Chondrocyte (in vitro differentiated cells): ENCODE results near the gene PHOX2A. TPM values are rescaled to one million over a fixed set of nuclear protein-coding genes. Genes with fewer than 3 reads are reported as not detected.
"Not testable (repeated sequence)": the region's sequence is repeated elsewhere in the genome, so short reads cannot be mapped to it uniquely, and the experiment has no call there.

Source experiments
- DNase-seq: peaks from one replicate; pipeline ENCODE4 v3.0.0; 2021; ENCODE audit warnings: mixed read lengths, low spot score
- H3K27ac Mint-ChIP-seq: one replicate; pipeline ENCODE4 v1.8.0; 2021; ENCODE audit warnings: mild to moderate bottlenecking, moderate library complexity, mixed read lengths; ENCODE audit not compliant: unreplicated experiment
- H3K27me3 Mint-ChIP-seq: 2 replicates; pipeline ENCODE4 v1.8.0; 2021; ENCODE audit warnings: low read depth, mixed read lengths
- H3K36me3 Mint-ChIP-seq: 2 replicates; pipeline ENCODE4 v1.8.0; 2021; ENCODE audit warnings: low read depth, mixed read lengths
- H3K4me1 Mint-ChIP-seq: 2 replicates; pipeline ENCODE4 v1.8.0; 2021; ENCODE audit warnings: low read depth, mild to moderate bottlenecking, mixed read lengths
- H3K4me3 Mint-ChIP-seq: one replicate; pipeline ENCODE4 v1.8.0; 2021; ENCODE audit warnings: mild to moderate bottlenecking, moderate library complexity, mixed read lengths; ENCODE audit not compliant: unreplicated experiment
- H3K9me3 Mint-ChIP-seq: 2 replicates; pipeline ENCODE4 v1.8.0; 2021; ENCODE audit warnings: low read depth, mixed read lengths
- long read RNA-seq: library from polyadenylated mRNA; stranded (forward); transcript quantifications from one replicate; pipeline ENCODE4 v2.0.0, GENCODE V29; 2021
- total RNA-seq: library from RNA; stranded (reverse); gene quantifications from 3 replicates; pipeline ENCODE4 v1.2.1, GENCODE V29; 2021
- TF ChIP-seq, protein P1 (sequence below): fragments of 200-600 bp; sonication (generic); IDR thresholded peaks from 2 replicates; pipeline ENCODE4 v1.5.0; 2021; ENCODE audit warnings: antibody characterized with exemption, mild to moderate bottlenecking, moderate library complexity

The PHOX2A gene
- total RNA-seq: not detected in 3 replicates
- long read RNA-seq: 0 reads

DNA sequence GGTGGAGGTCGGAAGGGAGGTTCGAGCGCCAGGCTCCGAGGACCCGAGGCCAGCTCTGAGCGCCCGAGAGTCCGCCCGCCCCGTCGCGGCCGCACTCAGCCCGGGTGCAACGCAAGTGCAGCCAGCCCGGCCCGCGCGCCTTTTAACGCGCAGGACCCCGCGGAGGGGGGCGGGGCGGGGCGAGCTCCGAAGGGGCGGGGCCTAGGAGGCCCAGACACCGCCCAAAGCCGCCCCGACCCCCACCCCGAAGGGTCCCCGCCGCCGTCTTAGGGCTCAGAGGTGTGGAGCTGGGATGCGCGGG, at the start of gene PHOX2A:
PHOX2A (minus strand) TSS at position 117 of the 301 bp plus-strand sequence. CDS start 172 bp downstream, outside the sequence.
- H3K9me3 Mint-ChIP-seq: no peaks in the 10 kb centered on the region
- peaks cover 11% of the 10 kb centered on the region for H3K36me3 Mint-ChIP-seq
- peak within 1 kb of the TSS; percentile 49 for H3K4me3 Mint-ChIP-seq
- peaks cover 18% of the 10 kb centered on the region for H3K4me1 Mint-ChIP-seq
- DNase-seq: no peak
- H3K27me3 Mint-ChIP-seq: peaks cover 30% of the 10 kb centered on the region
- H3K27ac Mint-ChIP-seq: no peak within 1 kb of the TSS
- TF ChIP-seq, protein P1, sequence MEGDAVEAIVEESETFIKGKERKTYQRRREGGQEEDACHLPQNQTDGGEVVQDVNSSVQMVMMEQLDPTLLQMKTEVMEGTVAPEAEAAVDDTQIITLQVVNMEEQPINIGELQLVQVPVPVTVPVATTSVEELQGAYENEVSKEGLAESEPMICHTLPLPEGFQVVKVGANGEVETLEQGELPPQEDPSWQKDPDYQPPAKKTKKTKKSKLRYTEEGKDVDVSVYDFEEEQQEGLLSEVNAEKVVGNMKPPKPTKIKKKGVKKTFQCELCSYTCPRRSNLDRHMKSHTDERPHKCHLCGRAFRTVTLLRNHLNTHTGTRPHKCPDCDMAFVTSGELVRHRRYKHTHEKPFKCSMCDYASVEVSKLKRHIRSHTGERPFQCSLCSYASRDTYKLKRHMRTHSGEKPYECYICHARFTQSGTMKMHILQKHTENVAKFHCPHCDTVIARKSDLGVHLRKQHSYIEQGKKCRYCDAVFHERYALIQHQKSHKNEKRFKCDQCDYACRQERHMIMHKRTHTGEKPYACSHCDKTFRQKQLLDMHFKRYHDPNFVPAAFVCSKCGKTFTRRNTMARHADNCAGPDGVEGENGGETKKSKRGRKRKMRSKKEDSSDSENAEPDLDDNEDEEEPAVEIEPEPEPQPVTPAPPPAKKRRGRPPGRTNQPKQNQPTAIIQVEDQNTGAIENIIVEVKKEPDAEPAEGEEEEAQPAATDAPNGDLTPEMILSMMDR: no peak

GRCh38 chr11:72293391-72293790, 49.4 kb upstream of the PHOX2A start:
- H3K27me3 Mint-ChIP-seq: no peaks in the 10 kb centered on the region
- no peak overlapping the region for H3K4me3 Mint-ChIP-seq

DNA sequence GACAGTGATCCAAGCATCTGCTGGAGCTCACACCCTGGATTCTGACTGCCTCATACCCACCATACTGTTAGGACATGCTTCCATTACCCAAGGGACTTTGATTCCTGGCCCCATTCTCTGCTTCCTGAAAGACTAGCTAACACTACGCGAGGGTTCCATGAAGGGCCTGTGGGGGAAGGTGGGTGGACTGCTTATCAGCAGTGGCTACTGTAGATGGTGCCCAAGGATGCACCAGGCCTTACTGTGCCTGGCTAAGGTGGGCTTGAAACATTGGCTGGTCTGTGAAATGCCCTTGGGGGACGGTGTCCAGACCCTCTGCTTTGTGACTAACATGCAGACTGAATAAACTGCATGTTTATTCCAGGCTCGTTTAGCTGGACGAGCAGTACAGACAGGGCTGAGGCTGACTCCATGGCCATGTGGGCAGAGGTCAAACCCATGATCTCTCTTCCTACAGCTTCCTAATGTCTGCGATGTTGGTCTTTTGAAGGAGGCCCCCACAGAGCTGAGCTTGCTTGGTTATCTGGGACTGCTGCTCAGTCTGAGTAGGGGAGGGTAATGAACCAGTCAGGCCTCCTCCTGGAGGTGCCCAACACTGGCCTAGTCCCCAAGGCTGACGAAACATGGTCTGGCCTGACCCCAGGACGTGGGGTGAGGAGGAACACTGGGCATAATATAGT, 48.3 kb upstream of the PHOX2A start:
- no peak overlapping the region for H3K27ac Mint-ChIP-seq
- no peaks in the 10 kb centered on the region for H3K4me1 Mint-ChIP-seq

More at GRCh38 chr11:72293391-72293790, 49.4 kb upstream of the PHOX2A start:
- DNase-seq: no peak
- Mint-ChIP-seq H3K27ac (no peak overlapping the region), H3K9me3 (no peaks in the 10 kb centered on the region), H3K36me3 (peaks cover 16% of the 10 kb centered on the region), H3K4me1 (no peaks in the 10 kb centered on the region)
- TF ChIP-seq, protein P1: no peak

GRCh38 chr11:72290741-72291140, 46.8 kb upstream of the PHOX2A start:
- H3K27ac Mint-ChIP-seq, H3K4me1 Mint-ChIP-seq, H3K4me3 Mint-ChIP-seq, H3K27me3 Mint-ChIP-seq, H3K9me3 Mint-ChIP-seq, DNase-seq: not testable (repeated sequence)
- TF ChIP-seq, protein P1: peak; percentile 66
- peaks cover 14% of the 10 kb centered on the region for H3K36me3 Mint-ChIP-seq

More for the DNA sequence above, 48.3 kb upstream of the PHOX2A start:
- no peak for DNase-seq
- peaks cover 16% of the 10 kb centered on the region for H3K36me3 Mint-ChIP-seq
- no peaks in the 10 kb centered on the region for H3K9me3 Mint-ChIP-seq
- no peaks in the 10 kb centered on the region for H3K27me3 Mint-ChIP-seq
- TF ChIP-seq, protein P1: no peak
- no peak overlapping the region for H3K4me3 Mint-ChIP-seq

GRCh38 chr11:72287293-72287692, 43.3 kb upstream of the PHOX2A start:
- H3K36me3 Mint-ChIP-seq: peaks cover 2% of the 10 kb centered on the region
- DNase-seq: no peak
- H3K9me3 Mint-ChIP-seq: no peaks in the 10 kb centered on the region
- H3K27me3 Mint-ChIP-seq: peaks cover 3% of the 10 kb centered on the region
- H3K4me1 Mint-ChIP-seq: no peaks in the 10 kb centered on the region
- TF ChIP-seq, protein P1: no peak
- no peak overlapping the region for H3K27ac Mint-ChIP-seq
- H3K4me3 Mint-ChIP-seq: no peak overlapping the region
